Upper lobe of left lung (tissue), 6 donors: ENCODE results near the gene KCNJ5. TPM values are rescaled to one million over a fixed set of nuclear protein-coding genes. Genes with fewer than 3 reads are reported as not detected.

Source experiments
- ATAC-seq, 2 donors: fragments of 200-7000 bp; cut with Tn5 transposase; one replicate each; pipeline ENCODE4 v1.9.1; 2022; ENCODE audit warnings: mild to moderate bottlenecking in 2 of 2, moderate library complexity in 2 of 2; ENCODE audit not compliant: low FRiP score in 2 of 2
- DNase-seq, 2 donors: peaks; one replicate each; pipeline ENCODE4 v3.0.0-alpha.2; 2019 to 2020
- H3K27ac ChIP-seq, 4 donors: fragments of 200-600 bp; sonication (generic); one replicate each; pipeline ENCODE4 v1.5.1; 2016 to 2019
- H3K27me3 ChIP-seq, 4 donors: fragments of 200-600 bp; sonication (generic); one replicate each; pipeline ENCODE4 v1.5.1; 2017 to 2019
- H3K36me3 ChIP-seq, 4 donors: fragments of 200-600 bp; sonication (generic); one replicate each; pipeline ENCODE4 v1.5.1; 2016 to 2019
- H3K4me1 ChIP-seq, 4 donors: fragments of 200-600 bp; sonication (generic); one replicate each; pipeline ENCODE4 v1.5.1; 2018 to 2019
- H3K4me3 ChIP-seq, 4 donors: fragments of 200-600 bp; sonication (generic); one replicate each; pipeline ENCODE4 v1.5.1; 2017 to 2019; ENCODE audit warnings: mild to moderate bottlenecking in 2 of 4, moderate library complexity in 1 of 4
- H3K9me3 ChIP-seq, 4 donors: fragments of 200-600 bp; sonication (generic); one replicate each; pipeline ENCODE4 v1.5.1; 2018 to 2019
- CTCF ChIP-seq, 6 experiments: fragments of 450-650 bp in 4 of 6; fragments of 200-600 bp in 2 of 6; sonication (generic) in 2 of 6; IDR thresholded peaks; one replicate each; pipeline ENCODE4 v1.5.1; 2016 to 2019; ENCODE audit warnings: antibody characterized with exemption in 6 of 6
- EP300 ChIP-seq, 4 donors: sonication (generic); formaldehyde crosslinking; IDR thresholded peaks; one replicate each; pipeline ENCODE4 v1.5.1; 2017; ENCODE audit warnings: antibody characterized with exemption in 4 of 4, control low read depth in 2 of 4
- POLR2A ChIP-seq, 4 donors: fragments of 450-650 bp; IDR thresholded peaks; one replicate each; pipeline ENCODE4 v1.5.1; 2016 to 2017; ENCODE audit warnings: antibody characterized with exemption in 4 of 4, mild to moderate bottlenecking in 2 of 4
- POLR2AphosphoS5 ChIP-seq, 2 donors: sonication (generic); formaldehyde crosslinking; IDR thresholded peaks; one replicate each; pipeline ENCODE4 v1.5.1; 2017; ENCODE audit warnings: antibody characterized with exemption in 2 of 2
- WGBS, 2 donors: methylation state at CpG; one replicate each; pipeline ENCODE4 v1.1.5; 2017 to 2018; 5-methylcytosine and 5-hydroxymethylcytosine counted together
- total RNA-seq, 6 donors: library from RNA; depleted of rRNA in 4 of 6; stranded (reverse); fragments of >200 nt in 4 of 6; gene quantifications; one replicate each; pipeline versions ENCODE4 v1.1.0 to v1.2.1, GENCODE V29; 2016 to 2021
- donor health status: DM: no; HTN: no; CAD: no; lungs with moderate emphysema.
- donor health status: DM: no; HTN: yes; CAD: no; lungs with severe emphysema.

Gene KCNJ5
- total RNA-seq, 6 donors from 2014 or later, result 1.5 to 7.5 (median 4.9) TPM

- ATAC-seq, result no peak
- 90 to 97% methylated on average over 3 of the region's 3 CpGs for WGBS, 2 donors
- peaks cover 0 to 2% (median under 1%) of the 10 kb centered on the region in 4 donors for H3K36me3 ChIP-seq
Measured at GRCh38 chr11:128963744-128964325, 72.7 kb downstream of the KCNJ5 start.

GRCh38 chr11:128964463-128964930, 73.3 kb downstream of the KCNJ5 start:
- Histone ChIP-seq H3K9me3 (no peaks in the 10 kb centered on the region), H3K27ac (no peak overlapping the region), H3K4me1 (peaks cover 4 to 14% (median 6%) of the 10 kb centered on the region in 4 donors), H3K4me3 (no peak overlapping the region), H3K36me3 (peaks cover 0 to 8% (median 6%) of the 10 kb centered on the region in 4 donors), H3K27me3 (no peaks in the 10 kb centered on the region)
- WGBS, 2 donors, result 45 to 51% methylated on average over 7 of the region's 7 CpGs
- TF ChIP-seq EP300 (IDR thresholded peaks at IDR 0.05) (no peak), CTCF (IDR thresholded peaks at IDR 0.05) (no peak), POLR2AphosphoS5 (IDR thresholded peaks at IDR 0.05) (no peak), POLR2A (IDR thresholded peaks at IDR 0.05) (no peak)
- DNase-seq (no peak), ATAC-seq (no peak)

More at GRCh38 chr11:128963744-128964325, 72.7 kb downstream of the KCNJ5 start:
- Histone ChIP-seq H3K4me3 (no peak overlapping the region), H3K27me3 (no peaks in the 10 kb centered on the region), H3K4me1 (peaks cover 4 to 14% (median 6%) of the 10 kb centered on the region in 4 donors), H3K27ac (no peak overlapping the region), H3K9me3 (no peaks in the 10 kb centered on the region)
- DNase-seq, result no peak
- no peak for TF ChIP-seq CTCF (IDR thresholded peaks at IDR 0.05)
- TF ChIP-seq EP300 (IDR thresholded peaks at IDR 0.05), result no peak
- no peak for TF ChIP-seq POLR2A (IDR thresholded peaks at IDR 0.05)
- TF ChIP-seq POLR2AphosphoS5 (IDR thresholded peaks at IDR 0.05), result no peak

GRCh38 chr11:128965485-128965884, 74.3 kb downstream of the KCNJ5 start:
- H3K36me3 ChIP-seq, result peaks cover 0 to 18% (median 14%) of the 10 kb centered on the region in 4 donors
- H3K9me3 ChIP-seq, result no peaks in the 10 kb centered on the region
- ATAC-seq (peak in 1 of 2 donors; percentile 41), DNase-seq (no peak)
- TF ChIP-seq POLR2A (IDR thresholded peaks at IDR 0.05), result no peak
- no peak for TF ChIP-seq POLR2AphosphoS5 (IDR thresholded peaks at IDR 0.05)
- TF ChIP-seq EP300 (IDR thresholded peaks at IDR 0.05), result no peak
- TF ChIP-seq CTCF (IDR thresholded peaks at IDR 0.05), result no peak
- no peaks in the 10 kb centered on the region for H3K27me3 ChIP-seq
- no peak overlapping the region for H3K4me3 ChIP-seq
- H3K4me1 ChIP-seq, result peaks cover 4 to 14% (median 6%) of the 10 kb centered on the region in 4 donors
- H3K27ac ChIP-seq, result no peak overlapping the region
- 38 to 39% methylated on average over 4 of the region's 4 CpGs for WGBS, 2 donors

GRCh38 chr11:128967578-128967977, 76.4 kb downstream of the KCNJ5 start:
- no peaks in the 10 kb centered on the region for H3K9me3 ChIP-seq
- no peak for TF ChIP-seq POLR2A (IDR thresholded peaks at IDR 0.05)
- no peak for TF ChIP-seq POLR2AphosphoS5 (IDR thresholded peaks at IDR 0.05)
- no peak for TF ChIP-seq CTCF (IDR thresholded peaks at IDR 0.05)
- TF ChIP-seq EP300 (IDR thresholded peaks at IDR 0.05), result no peak
- no peak overlapping the region for H3K4me3 ChIP-seq
- peaks cover 4 to 14% (median 6%) of the 10 kb centered on the region in 4 donors for H3K4me1 ChIP-seq
- no peak overlapping the region for H3K27ac ChIP-seq
- peaks cover 0 to 32% (median 22%) of the 10 kb centered on the region in 4 donors for H3K36me3 ChIP-seq
- 79 to 83% methylated on average over 6 of the region's 6 CpGs for WGBS, 2 donors
- H3K27me3 ChIP-seq, result no peaks in the 10 kb centered on the region
- ATAC-seq, result no peak
- no peak for DNase-seq

- WGBS, 2 donors, result 89 to 92% methylated on average over 8 to 9 of the region's 9 CpGs
- TF ChIP-seq CTCF (IDR thresholded peaks at IDR 0.05) (no peak), POLR2A (IDR thresholded peaks at IDR 0.05) (no peak), POLR2AphosphoS5 (IDR thresholded peaks at IDR 0.05) (no peak), EP300 (IDR thresholded peaks at IDR 0.05) (no peak)
- Histone ChIP-seq H3K36me3 (peaks cover 3 to 46% (median 35%) of the 10 kb centered on the region in 4 donors), H3K9me3 (no peaks in the 10 kb centered on the region), H3K27me3 (no peaks in the 10 kb centered on the region), H3K4me1 (peaks cover 4 to 13% (median 6%) of the 10 kb centered on the region in 4 donors), H3K27ac (no peak overlapping the region), H3K4me3 (no peak overlapping the region)
- ATAC-seq (no peak), DNase-seq (peak in 1 of 2 donors; percentile 26)
Measured at GRCh38 chr11:128968916-128969315, 77.8 kb downstream of the KCNJ5 start.
